WERI-Rb-1 (cell line): ENCODE measurements around the gene PKN2.
A peak's percentile ranks its signal among the peaks of the same experiment; 100 is the strongest.

Experiments
- DNase-seq: peaks from one replicate; pipeline ENCODE4 v3.0.0-alpha.2; 2020
- H3K27ac ChIP-seq: fragments of 250-450 bp; sonication (Bioruptor Pico); 2 replicates; pipeline ENCODE4 v1.5.1; 2020; ENCODE audit warnings: mild to moderate bottlenecking, moderate library complexity
- H3K27me3 ChIP-seq: fragments of 250-450 bp; sonication (Bioruptor Pico); 2 replicates; pipeline ENCODE4 v1.5.1; 2021; ENCODE audit warnings: mild to moderate bottlenecking, low read depth, moderate library complexity; ENCODE audit not compliant: insufficient read depth, severe bottlenecking
- H3K36me3 ChIP-seq: fragments of 250-450 bp; sonication (Bioruptor Pico); 2 replicates; pipeline ENCODE4 v1.5.1; 2020; ENCODE audit warnings: mild to moderate bottlenecking, moderate library complexity
- H3K4me3 ChIP-seq: 2 replicates; pipeline ENCODE4 v1.5.1; 2011; ENCODE audit warnings: low read depth, mild to moderate bottlenecking, control low read depth, low read length
- H3K9me3 ChIP-seq: fragments of 250-450 bp; sonication (Bioruptor Pico); 2 replicates; pipeline ENCODE4 v1.5.1; 2021; ENCODE audit warnings: mild to moderate bottlenecking, moderate library complexity; ENCODE audit not compliant: severe bottlenecking
- TF ChIP-seq, protein P1 (sequence below): IDR thresholded peaks from 2 replicates; pipeline ENCODE4 v1.5.1; 2011; ENCODE audit warnings: low read depth, mild to moderate bottlenecking, control low read depth, inconsistent platforms, low read length

PKN2 gene

DNA sequence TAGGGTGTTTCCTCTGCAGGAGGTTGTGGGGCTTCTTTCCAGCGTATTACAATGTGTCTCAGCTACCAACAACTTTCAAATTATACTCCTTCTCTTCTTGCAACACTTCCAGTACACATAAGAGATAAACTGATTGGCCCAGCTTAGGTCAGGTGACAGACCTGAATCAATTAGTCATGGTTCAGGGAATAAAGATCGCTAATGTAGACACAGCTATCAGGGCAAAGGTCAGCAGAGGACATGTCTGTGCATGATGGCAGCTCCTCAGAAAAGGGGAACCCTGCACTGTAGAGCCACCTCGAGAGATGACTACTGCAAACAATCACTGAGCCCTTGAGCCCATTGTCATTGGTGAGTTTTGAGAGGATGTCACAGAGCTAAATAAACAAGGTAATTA lies 36.8 kb upstream of the PKN2 start:
- no peak overlapping the region for H3K27ac ChIP-seq
- DNase-seq, result no peak
- no peaks in the 10 kb centered on the region for H3K9me3 ChIP-seq
- no peak overlapping the region for H3K4me3 ChIP-seq
- no peaks in the 10 kb centered on the region for H3K36me3 ChIP-seq
- TF ChIP-seq, protein P1, sequence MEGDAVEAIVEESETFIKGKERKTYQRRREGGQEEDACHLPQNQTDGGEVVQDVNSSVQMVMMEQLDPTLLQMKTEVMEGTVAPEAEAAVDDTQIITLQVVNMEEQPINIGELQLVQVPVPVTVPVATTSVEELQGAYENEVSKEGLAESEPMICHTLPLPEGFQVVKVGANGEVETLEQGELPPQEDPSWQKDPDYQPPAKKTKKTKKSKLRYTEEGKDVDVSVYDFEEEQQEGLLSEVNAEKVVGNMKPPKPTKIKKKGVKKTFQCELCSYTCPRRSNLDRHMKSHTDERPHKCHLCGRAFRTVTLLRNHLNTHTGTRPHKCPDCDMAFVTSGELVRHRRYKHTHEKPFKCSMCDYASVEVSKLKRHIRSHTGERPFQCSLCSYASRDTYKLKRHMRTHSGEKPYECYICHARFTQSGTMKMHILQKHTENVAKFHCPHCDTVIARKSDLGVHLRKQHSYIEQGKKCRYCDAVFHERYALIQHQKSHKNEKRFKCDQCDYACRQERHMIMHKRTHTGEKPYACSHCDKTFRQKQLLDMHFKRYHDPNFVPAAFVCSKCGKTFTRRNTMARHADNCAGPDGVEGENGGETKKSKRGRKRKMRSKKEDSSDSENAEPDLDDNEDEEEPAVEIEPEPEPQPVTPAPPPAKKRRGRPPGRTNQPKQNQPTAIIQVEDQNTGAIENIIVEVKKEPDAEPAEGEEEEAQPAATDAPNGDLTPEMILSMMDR, result no peak
- no peaks in the 10 kb centered on the region for H3K27me3 ChIP-seq

DNA sequence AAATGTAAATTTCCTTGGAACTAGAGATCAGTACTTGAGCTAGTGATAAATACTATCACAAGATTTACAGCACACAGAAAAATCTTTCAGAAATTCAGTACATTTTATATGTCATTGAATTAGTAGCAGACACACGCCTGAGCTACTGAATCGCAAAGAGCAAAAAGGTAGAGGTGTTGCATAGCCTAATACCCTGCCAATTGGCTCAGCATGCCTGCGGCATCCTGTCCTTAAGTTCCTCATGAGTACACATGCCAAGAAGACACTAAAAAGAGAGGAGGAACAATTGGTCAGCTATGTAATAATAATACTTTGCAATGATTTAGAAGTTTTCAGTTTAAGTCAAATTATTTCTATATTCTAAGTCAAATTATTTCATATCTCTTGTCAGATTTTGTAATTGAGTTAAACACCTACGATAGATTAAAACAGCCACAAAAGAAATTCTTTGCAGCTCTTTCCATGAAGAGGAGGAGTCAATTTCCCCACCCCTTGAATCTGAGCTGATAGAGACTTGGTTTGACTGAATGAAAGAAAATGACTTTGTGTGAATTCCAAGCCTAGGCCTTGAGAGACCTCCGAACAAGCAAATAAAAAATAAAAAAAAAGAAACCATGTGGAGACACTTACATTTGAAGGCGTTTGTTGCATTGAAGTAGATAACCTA lies 36.2 kb upstream of the PKN2 start:
- TF ChIP-seq, protein P1, result no peak
- H3K36me3 ChIP-seq, result no peaks in the 10 kb centered on the region
- no peak for DNase-seq
- no peaks in the 10 kb centered on the region for H3K27me3 ChIP-seq
- no peak overlapping the region for H3K4me3 ChIP-seq
- H3K27ac ChIP-seq, result no peak overlapping the region
- H3K9me3 ChIP-seq, result no peaks in the 10 kb centered on the region

DNA sequence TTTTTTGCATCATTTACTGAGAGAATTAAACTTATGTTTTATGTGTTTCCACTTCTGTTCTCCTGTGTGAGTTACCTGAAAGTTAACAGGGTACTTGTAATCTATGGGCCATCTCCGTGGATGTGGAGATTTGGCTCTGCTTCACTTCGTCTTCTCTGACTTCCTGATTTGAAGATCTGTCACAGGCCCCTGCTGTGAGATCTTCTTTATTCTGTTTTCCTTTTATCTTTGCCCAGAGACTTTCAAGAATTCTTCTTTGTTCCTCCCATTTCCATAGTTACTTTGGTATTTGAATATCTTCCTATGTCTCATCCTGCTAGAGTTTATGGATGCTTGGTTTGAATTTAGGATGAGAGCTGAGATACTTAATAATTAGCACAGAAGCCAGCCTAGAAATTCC lies 35.4 kb upstream of the PKN2 start:
- no peak overlapping the region; the same call in 1 of the 2 replicates for H3K27ac ChIP-seq
- H3K27me3 ChIP-seq, result no peaks in the 10 kb centered on the region
- no peak overlapping the region for H3K4me3 ChIP-seq
- no peaks in the 10 kb centered on the region for H3K9me3 ChIP-seq
- no peak for DNase-seq
- TF ChIP-seq, protein P1, result no peak
- no peaks in the 10 kb centered on the region for H3K36me3 ChIP-seq

DNA sequence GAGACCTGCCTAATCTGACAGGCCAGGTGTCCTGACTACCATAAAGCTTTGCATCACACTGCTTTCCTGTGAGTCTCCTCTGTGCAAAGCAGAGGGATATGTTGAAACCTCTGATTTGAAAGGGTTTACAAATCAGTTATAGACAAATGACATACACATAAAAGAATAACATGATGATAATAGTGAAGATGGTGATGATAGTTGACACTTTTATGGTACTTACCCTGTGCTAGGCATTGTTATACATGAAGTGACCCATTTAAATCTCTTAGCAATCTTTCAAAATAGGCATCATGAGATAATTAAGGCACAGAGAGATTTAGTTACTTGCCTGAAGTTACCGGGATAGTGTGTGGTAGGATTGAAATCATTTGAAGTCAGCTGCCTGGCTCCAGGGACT lies 34.1 kb upstream of the PKN2 start:
- TF ChIP-seq, protein P1, result no peak
- DNase-seq, result no peak
- Histone ChIP-seq H3K9me3 (no peaks in the 10 kb centered on the region), H3K27ac (peak overlapping the region; percentile 70), H3K27me3 (no peaks in the 10 kb centered on the region), H3K4me3 (no peak overlapping the region), H3K36me3 (no peaks in the 10 kb centered on the region)

DNA sequence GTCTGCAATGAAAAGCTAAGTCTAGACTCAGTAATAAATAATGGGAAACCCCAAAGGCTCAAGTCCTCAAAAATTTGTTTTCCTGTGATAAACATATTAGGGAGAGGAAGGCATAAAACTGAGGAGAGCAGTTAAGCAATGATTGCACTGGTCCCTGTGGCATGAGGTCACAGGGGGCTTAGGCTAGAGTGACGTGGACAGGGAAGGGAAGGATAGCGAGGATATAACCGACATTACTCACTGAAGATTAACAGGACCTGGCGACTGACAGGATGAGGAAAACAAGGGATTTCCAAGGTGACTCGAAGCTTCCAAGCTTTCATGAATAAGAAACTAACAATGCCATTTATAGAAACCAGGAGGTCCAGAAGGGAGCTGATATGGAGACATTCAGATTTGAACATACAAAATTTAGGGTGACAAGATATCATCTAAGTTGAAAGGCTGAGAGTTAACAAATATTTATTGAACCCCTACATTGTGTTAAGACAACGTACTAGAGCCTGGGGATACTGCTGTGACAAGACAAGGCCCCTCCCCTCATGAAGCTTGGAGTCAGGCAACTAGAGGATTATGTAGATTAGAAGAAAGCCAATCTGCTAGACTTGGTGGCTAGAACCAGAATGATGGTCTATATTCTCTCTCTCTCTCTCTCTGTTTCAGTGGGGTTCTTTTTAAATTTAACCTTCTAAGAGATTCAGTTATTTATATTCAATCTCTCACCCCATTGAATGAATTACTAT lies 33.2 kb upstream of the PKN2 start:
- TF ChIP-seq, protein P1, result no peak
- Histone ChIP-seq H3K27ac (peak overlapping the region; percentile 70), H3K4me3 (no peak overlapping the region), H3K9me3 (no peaks in the 10 kb centered on the region), H3K27me3 (no peaks in the 10 kb centered on the region), H3K36me3 (no peaks in the 10 kb centered on the region)
- DNase-seq, result peak; percentile 82

DNA sequence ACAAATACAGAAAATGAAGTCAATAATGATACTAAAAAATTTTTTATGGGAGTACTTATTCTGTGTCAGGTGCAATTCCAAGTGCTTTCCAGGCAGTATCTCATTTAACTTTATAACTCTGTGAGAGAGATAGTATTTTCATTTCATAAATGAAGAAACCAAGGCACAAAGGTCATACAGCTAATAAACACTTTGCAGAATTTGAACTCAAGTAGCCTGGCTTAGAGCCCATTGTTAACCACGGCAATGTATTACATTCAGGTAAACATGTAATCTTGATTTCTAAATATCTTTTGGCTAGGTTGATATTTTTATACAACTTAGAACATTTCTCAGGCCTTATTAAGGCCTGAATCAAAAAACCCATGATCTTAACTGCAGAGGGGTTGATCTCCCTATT lies 28.9 kb upstream of the PKN2 start:
- no peaks in the 10 kb centered on the region for H3K27me3 ChIP-seq
- no peak overlapping the region for H3K4me3 ChIP-seq
- no peak overlapping the region for H3K27ac ChIP-seq
- no peaks in the 10 kb centered on the region for H3K9me3 ChIP-seq
- TF ChIP-seq, protein P1, result no peak
- DNase-seq, result no peak
- H3K36me3 ChIP-seq, result no peaks in the 10 kb centered on the region
